SK-N-SH (cell line): ENCODE data around the gene ATG9A. TPM values are rescaled to one million over a fixed set of nuclear protein-coding genes. Genes with fewer than 3 reads are reported as not detected.

ENCODE experiments used
- CTCF ChIA-PET: fragments of 300-600, 350-600 bp; formaldehyde crosslinking; extraction: SDS; loops from one replicate; lab custom pipeline; 2021; lab: Yijun Ruan, JAX
- POLR2A ChIA-PET: fragments of 350-600 bp; sonication (Branson Sonifier 250); formaldehyde crosslinking; extraction: SDS; loops from one replicate; lab custom pipeline; 2020; ENCODE audit warnings: antibody characterized with exemption, inconsistent platforms; lab: Yijun Ruan, JAX
- DNase-seq: peaks from one replicate; pipeline ENCODE4 v3.0.0; 2012
- H2AFZ ChIP-seq: fragments of 200-600 bp; sonication (generic); 2 replicates; pipeline ENCODE4 v1.8.1; 2016; ENCODE audit warnings: antibody characterized with exemption, mild to moderate bottlenecking, low read depth
- H3F3A ChIP-seq: fragments of 200-600 bp; sonication (generic); replicated peaks from 2 replicates; pipeline ENCODE3; 2016; ENCODE audit warnings: antibody characterized with exemption, mild to moderate bottlenecking; ENCODE audit not compliant: insufficient read depth
- H3K27ac ChIP-seq, 2 experiments: fragments of 200-500 bp in 1 of 2; fragments of 200-600 bp in 1 of 2; sonication (Bioruptor generic) in 1 of 2; sonication (generic), shearing (Covaris generic) in 1 of 2; 2 replicates each; pipeline versions ENCODE4 v1.5.1 to v1.6.1; 2014 to 2016; ENCODE audit warnings: low read depth in 2 of 2, inconsistent platforms in 1 of 2, low read length in 1 of 2, mild to moderate bottlenecking in 1 of 2, mixed read lengths in 1 of 2
- H3K27me3 ChIP-seq: fragments of 200-600 bp; sonication (generic), shearing (Covaris generic); 2 replicates; pipeline ENCODE4 v1.6.1; 2016; ENCODE audit warnings: mixed run types; ENCODE audit not compliant: insufficient read depth
- H3K36me3 ChIP-seq, 2 experiments: fragments of 200-500 bp in 1 of 2; fragments of 200-600 bp in 1 of 2; sonication (Bioruptor generic) in 1 of 2; sonication (generic) in 1 of 2; replicated peaks in 1 of 2; 2 replicates each; pipeline versions ENCODE3 to v1.5.1; 2014 to 2016; ENCODE audit warnings: low read length in 1 of 2, mild to moderate bottlenecking in 1 of 2; ENCODE audit not compliant: insufficient read depth in 2 of 2, control insufficient read depth in 1 of 2
- H3K4me1 ChIP-seq, 2 experiments: fragments of 200-500 bp in 1 of 2; fragments of 200-600 bp in 1 of 2; sonication (Bioruptor generic) in 1 of 2; sonication (generic), shearing (Covaris generic) in 1 of 2; 2 replicates each; pipeline versions ENCODE4 v1.5.1 to v1.6.1; 2014 to 2016; ENCODE audit warnings: low read depth in 1 of 2, low read length in 1 of 2, mixed run types in 1 of 2; ENCODE audit not compliant: insufficient read depth in 2 of 2, control insufficient read depth in 1 of 2
- H3K4me2 ChIP-seq: fragments of 200-600 bp; sonication (generic), shearing (Covaris generic); 2 replicates; pipeline ENCODE4 v1.6.1; 2017; ENCODE audit warnings: mixed run types
- H3K4me3 ChIP-seq, 2 experiments: fragments of 200-500 bp in 1 of 2; fragments of 200-600 bp in 1 of 2; sonication (Bioruptor generic) in 1 of 2; sonication (generic), shearing (Covaris generic) in 1 of 2; 2 replicates each; pipeline versions ENCODE4 v1.5.1 to v1.8.1; 2014 to 2016; ENCODE audit warnings: low read depth in 2 of 2, inconsistent platforms in 1 of 2, low read length in 1 of 2, mild to moderate bottlenecking in 1 of 2, mixed read lengths in 1 of 2, moderate library complexity in 1 of 2
- H3K79me2 ChIP-seq: fragments of 200-600 bp; sonication (generic); 2 replicates; pipeline ENCODE4 v1.8.1; 2017; ENCODE audit warnings: mild to moderate bottlenecking; ENCODE audit not compliant: insufficient read depth
- H3K9ac ChIP-seq: fragments of 200-600 bp; sonication (generic); 2 replicates; pipeline ENCODE4 v1.6.1; 2017; ENCODE audit warnings: mixed run types
- H3K9me2 ChIP-seq: fragments of 200-600 bp; sonication (generic); 2 replicates; pipeline ENCODE4 v1.6.1; 2017; ENCODE audit warnings: mixed run types
- H3K9me3 ChIP-seq: fragments of 200-600 bp; sonication (generic); 2 replicates; pipeline ENCODE4 v1.6.1; 2017; ENCODE audit warnings: mixed run types, mild to moderate bottlenecking, moderate library complexity
- H4K20me1 ChIP-seq: fragments of 200-600 bp; sonication (generic); 2 replicates; pipeline ENCODE4 v1.6.1; 2017; ENCODE audit warnings: mild to moderate bottlenecking, mixed run types; ENCODE audit not compliant: insufficient read depth
- CTCF ChIP-seq: fragments of 200-600 bp; sonication (generic); IDR thresholded peaks from 2 replicates; pipeline ENCODE4 v1.6.1; 2017; ENCODE audit warnings: antibody characterized with exemption, mild to moderate bottlenecking, moderate library complexity
- ELF1 ChIP-seq: IDR thresholded peaks from 2 replicates; pipeline ENCODE4 v1.4.0; 2012
- EP300 ChIP-seq, 2 experiments: IDR thresholded peaks; 2 replicates each; pipeline versions ENCODE4 v1.4.0 to v1.6.1; 2012; ENCODE audit warnings: borderline replicate concordance in 1 of 2, low read depth in 1 of 2, low read length in 1 of 2
- EZH2phosphoT487 ChIP-seq: fragments of 200-600 bp; sonication (generic); IDR thresholded peaks from 2 replicates; pipeline ENCODE4 v1.6.1; 2017; ENCODE audit warnings: low read depth, mixed run types, mild to moderate bottlenecking, antibody characterized with exemption, moderate library complexity, borderline replicate concordance
- GATA2 ChIP-seq: sonication (generic); formaldehyde crosslinking; IDR thresholded peaks from 2 replicates; pipeline ENCODE4 v1.5.0; 2020; ENCODE audit warnings: mild to moderate bottlenecking, missing genetic modification reagents
- MXI1 ChIP-seq: IDR thresholded peaks from 2 replicates; pipeline ENCODE4 v1.6.1; 2012; ENCODE audit warnings: mild to moderate bottlenecking, low read depth, low read length, improper control_type of control experiment
- PBX3 ChIP-seq: IDR thresholded peaks from 2 replicates; pipeline ENCODE4; 2012
- POLR2AphosphoS5 ChIP-seq: IDR thresholded peaks from 2 replicates; pipeline ENCODE4 v1.6.1; 2012; ENCODE audit warnings: low read depth, low read length
- RCOR1 ChIP-seq: fragments of 150-350 bp; IDR thresholded peaks from 2 replicates; pipeline ENCODE4 v1.6.1; 2017; ENCODE audit warnings: antibody characterized with exemption, low read length
- RFX5 ChIP-seq: IDR thresholded peaks from 2 replicates; pipeline ENCODE4 v1.6.1; 2012; ENCODE audit warnings: mild to moderate bottlenecking, improper control_type of control experiment, low read length
- RXRA ChIP-seq: IDR thresholded peaks from 2 replicates; pipeline ENCODE4 v1.4.0; 2012; ENCODE audit warnings: low read depth, mild to moderate bottlenecking, borderline replicate concordance
- USF2 ChIP-seq: fragments of 150-350 bp; IDR thresholded peaks from 2 replicates; pipeline ENCODE4 v1.6.1; 2017; ENCODE audit warnings: antibody characterized with exemption, low read length, low read depth, borderline replicate concordance
- YY1 ChIP-seq: IDR thresholded peaks from 2 replicates; pipeline ENCODE4 v1.4.0; 2012; ENCODE audit warnings: low read depth, mild to moderate bottlenecking
- ZBTB33 ChIP-seq: IDR thresholded peaks from 2 replicates; pipeline ENCODE4 v1.4.0; 2012; ENCODE audit warnings: low read depth, borderline replicate concordance
- WGBS: methylation state at CpG from one replicate; pipeline ENCODE4 v1.1.6; 2017; ENCODE audit warnings: low lambda C conversion rate; 5-methylcytosine and 5-hydroxymethylcytosine counted together
- polyA plus RNA-seq, 3 experiments: library from polyadenylated mRNA; depleted of rRNA; stranded (reverse); fragments of >200 nt; gene quantifications; 2 replicates each; pipeline ENCODE4 v1.2.3, GENCODE V29; 2012
- TF ChIP-seq, protein P1 (sequence below): IDR thresholded peaks from 2 replicates; pipeline ENCODE4 v1.4.0; 2012; ENCODE audit warnings: low read depth, borderline replicate concordance
- TF ChIP-seq, protein P2 (sequence below): IDR thresholded peaks from 2 replicates; pipeline ENCODE4 v1.6.1; 2012; ENCODE audit warnings: mild to moderate bottlenecking, low read depth, low read length, moderate library complexity
- TF ChIP-seq, protein P3 (sequence below): IDR thresholded peaks from 2 replicates; pipeline ENCODE4 v1.4.0; 2012; ENCODE audit warnings: low read depth

ATG9A gene
- polyA plus RNA-seq, 1 of the 3 experiments (the other 2 are of a cell fraction): 29.6 TPM

GRCh38 chr2:219219784-219220532 is 9.5 kb downstream of the ATG9A start:
- Histone ChIP-seq H3K27ac (no peak overlapping the region), H3K4me3 (no peak overlapping the region), H3K9ac (no peak overlapping the region), H3K9me3 (no peaks in the 10 kb centered on the region), H3K27me3 (no peaks in the 10 kb centered on the region), H3K79me2 (no peaks in the 10 kb centered on the region), H3K4me2 (0 out of 2 replicates have a peak overlapping the region, but pooled peaks have one; percentile 100), H3K36me3 (peaks cover 13 to 53% of the 10 kb centered on the region in 2 experiments), H3F3A (peaks cover 27% of the 10 kb centered on the region), H2AFZ (no peak overlapping the region), H3K4me1 (peaks cover 5 to 30% of the 10 kb centered on the region in 2 experiments; a peak in 3 of 4 replicates), H3K9me2 (no peaks in the 10 kb centered on the region), H4K20me1 (no peaks in the 10 kb centered on the region)
- TF ChIP-seq USF2 (no peak), ZBTB33 (no peak), GATA2 (CRISPR knock-in tag) (no peak), EZH2phosphoT487 (no peak), RFX5 (no peak), POLR2AphosphoS5 (no peak), EP300 (IDR thresholded peaks at IDR 0.05; ENCODE audit: borderline replicate concordance in 1 of 2, low read depth in 1 of 2, low read length in 1 of 2) (no peak), RCOR1 (no peak), MXI1 (no peak), YY1 (no peak), RXRA (no peak), PBX3 (no peak), ELF1 (no peak), CTCF (no peak)
- TF ChIP-seq, protein P1, sequence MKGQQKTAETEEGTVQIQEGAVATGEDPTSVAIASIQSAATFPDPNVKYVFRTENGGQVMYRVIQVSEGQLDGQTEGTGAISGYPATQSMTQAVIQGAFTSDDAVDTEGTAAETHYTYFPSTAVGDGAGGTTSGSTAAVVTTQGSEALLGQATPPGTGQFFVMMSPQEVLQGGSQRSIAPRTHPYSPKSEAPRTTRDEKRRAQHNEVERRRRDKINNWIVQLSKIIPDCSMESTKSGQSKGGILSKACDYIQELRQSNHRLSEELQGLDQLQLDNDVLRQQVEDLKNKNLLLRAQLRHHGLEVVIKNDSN: no peak
- TF ChIP-seq, protein P2, sequence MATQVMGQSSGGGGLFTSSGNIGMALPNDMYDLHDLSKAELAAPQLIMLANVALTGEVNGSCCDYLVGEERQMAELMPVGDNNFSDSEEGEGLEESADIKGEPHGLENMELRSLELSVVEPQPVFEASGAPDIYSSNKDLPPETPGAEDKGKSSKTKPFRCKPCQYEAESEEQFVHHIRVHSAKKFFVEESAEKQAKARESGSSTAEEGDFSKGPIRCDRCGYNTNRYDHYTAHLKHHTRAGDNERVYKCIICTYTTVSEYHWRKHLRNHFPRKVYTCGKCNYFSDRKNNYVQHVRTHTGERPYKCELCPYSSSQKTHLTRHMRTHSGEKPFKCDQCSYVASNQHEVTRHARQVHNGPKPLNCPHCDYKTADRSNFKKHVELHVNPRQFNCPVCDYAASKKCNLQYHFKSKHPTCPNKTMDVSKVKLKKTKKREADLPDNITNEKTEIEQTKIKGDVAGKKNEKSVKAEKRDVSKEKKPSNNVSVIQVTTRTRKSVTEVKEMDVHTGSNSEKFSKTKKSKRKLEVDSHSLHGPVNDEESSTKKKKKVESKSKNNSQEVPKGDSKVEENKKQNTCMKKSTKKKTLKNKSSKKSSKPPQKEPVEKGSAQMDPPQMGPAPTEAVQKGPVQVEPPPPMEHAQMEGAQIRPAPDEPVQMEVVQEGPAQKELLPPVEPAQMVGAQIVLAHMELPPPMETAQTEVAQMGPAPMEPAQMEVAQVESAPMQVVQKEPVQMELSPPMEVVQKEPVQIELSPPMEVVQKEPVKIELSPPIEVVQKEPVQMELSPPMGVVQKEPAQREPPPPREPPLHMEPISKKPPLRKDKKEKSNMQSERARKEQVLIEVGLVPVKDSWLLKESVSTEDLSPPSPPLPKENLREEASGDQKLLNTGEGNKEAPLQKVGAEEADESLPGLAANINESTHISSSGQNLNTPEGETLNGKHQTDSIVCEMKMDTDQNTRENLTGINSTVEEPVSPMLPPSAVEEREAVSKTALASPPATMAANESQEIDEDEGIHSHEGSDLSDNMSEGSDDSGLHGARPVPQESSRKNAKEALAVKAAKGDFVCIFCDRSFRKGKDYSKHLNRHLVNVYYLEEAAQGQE: no peak
- TF ChIP-seq, protein P3, sequence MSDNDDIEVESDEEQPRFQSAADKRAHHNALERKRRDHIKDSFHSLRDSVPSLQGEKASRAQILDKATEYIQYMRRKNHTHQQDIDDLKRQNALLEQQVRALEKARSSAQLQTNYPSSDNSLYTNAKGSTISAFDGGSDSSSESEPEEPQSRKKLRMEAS: no peak
- ChIA-PET POLR2A (interaction anchor here (0.9 to 2.5 kb wide), 3 partner anchors 10 to 59 kb away, joined by 3 to 19 read pairs (median 6); partner anchors contain the start of genes ANKZF1, ATG9A and DNAJB2), CTCF (interaction anchor here (1.0 to 4.7 kb wide), 7 partner anchors 9 to 224 kb away, joined by 3 to 26 read pairs (median 3); partner anchors contain the start of genes ANKZF1, ATG9A, NHEJ1 and ZFAND2B)
- no peak for DNase-seq
- WGBS: 98% methylated on average over 13 of the region's 18 CpGs
